NB4 (cell line): ENCODE results near the gene CLOCK.
A peak's percentile ranks its signal among the peaks of the same experiment; 100 is the strongest.
"Not testable (repeated sequence)": the region's sequence is repeated elsewhere in the genome, so short reads cannot be mapped to it uniquely, and the experiment has no call there.

Experiments
- DNase-seq: peaks from one replicate; pipeline ENCODE4 v3.0.0; 2010; ENCODE audit warnings: low read depth
- H3K4me3 ChIP-seq: one replicate; pipeline ENCODE4 v1.5.1; 2011; ENCODE audit warnings: mild to moderate bottlenecking, low read depth, low read length, moderate library complexity
- CTCF ChIP-seq: IDR thresholded peaks from one replicate; pipeline ENCODE4 v1.5.1; 2012; ENCODE audit warnings: low read depth, low read length
- MAX ChIP-seq: IDR thresholded peaks from 2 replicates; pipeline ENCODE4 v1.6.1; 2011; ENCODE audit warnings: low read depth, low read length
- MYC ChIP-seq: IDR thresholded peaks from 2 replicates; pipeline ENCODE4 v1.6.1; 2011; ENCODE audit warnings: low read depth, low read length
- POLR2A ChIP-seq: IDR thresholded peaks from 2 replicates; pipeline ENCODE4 v1.6.1; 2011; ENCODE audit warnings: mild to moderate bottlenecking; ENCODE audit not compliant: insufficient read length; ENCODE audit errors: extremely low read depth

CLOCK gene, protein sequence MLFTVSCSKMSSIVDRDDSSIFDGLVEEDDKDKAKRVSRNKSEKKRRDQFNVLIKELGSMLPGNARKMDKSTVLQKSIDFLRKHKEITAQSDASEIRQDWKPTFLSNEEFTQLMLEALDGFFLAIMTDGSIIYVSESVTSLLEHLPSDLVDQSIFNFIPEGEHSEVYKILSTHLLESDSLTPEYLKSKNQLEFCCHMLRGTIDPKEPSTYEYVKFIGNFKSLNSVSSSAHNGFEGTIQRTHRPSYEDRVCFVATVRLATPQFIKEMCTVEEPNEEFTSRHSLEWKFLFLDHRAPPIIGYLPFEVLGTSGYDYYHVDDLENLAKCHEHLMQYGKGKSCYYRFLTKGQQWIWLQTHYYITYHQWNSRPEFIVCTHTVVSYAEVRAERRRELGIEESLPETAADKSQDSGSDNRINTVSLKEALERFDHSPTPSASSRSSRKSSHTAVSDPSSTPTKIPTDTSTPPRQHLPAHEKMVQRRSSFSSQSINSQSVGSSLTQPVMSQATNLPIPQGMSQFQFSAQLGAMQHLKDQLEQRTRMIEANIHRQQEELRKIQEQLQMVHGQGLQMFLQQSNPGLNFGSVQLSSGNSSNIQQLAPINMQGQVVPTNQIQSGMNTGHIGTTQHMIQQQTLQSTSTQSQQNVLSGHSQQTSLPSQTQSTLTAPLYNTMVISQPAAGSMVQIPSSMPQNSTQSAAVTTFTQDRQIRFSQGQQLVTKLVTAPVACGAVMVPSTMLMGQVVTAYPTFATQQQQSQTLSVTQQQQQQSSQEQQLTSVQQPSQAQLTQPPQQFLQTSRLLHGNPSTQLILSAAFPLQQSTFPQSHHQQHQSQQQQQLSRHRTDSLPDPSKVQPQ

DNA sequence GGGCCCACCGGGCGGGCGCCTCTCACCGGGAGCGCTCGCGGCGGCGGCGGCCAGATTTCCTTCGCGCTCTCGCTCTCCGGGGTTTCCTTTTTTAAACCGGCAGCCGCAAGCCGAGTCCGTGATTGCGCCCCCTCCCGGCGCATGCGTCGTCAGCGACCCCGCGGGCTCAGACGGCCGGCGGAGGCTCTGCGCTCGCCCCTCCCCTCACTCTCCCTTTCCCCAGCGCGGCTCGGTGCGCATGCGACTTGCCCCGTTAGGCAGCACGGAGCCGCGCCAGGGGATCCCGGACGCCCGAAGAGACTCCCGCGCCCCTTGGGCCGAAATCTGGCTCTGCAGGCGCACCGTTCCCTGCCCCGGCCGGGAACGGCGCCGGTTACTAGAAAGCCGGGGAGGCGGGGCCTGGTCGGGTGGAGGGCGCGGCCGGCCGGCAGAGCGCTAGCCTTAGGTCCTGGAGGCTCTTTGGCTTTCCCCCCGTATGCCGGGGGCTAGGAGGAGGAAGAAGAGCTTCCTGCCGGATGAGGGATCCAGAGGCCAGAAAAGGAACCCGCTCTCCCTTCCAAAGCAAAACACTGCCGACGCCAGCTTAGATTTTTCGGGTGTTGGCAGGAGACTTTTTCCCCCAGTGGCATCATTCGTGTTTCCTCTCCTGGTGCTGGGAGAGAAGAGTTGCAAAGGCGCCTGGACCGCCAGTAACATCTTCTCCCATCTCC is at the start of gene CLOCK:
CLOCK (minus strand) TSS at position 154 of the 710 bp plus-strand sequence. CDS start 64,124 bp downstream, outside the sequence.
- peak; percentile 52 for TF ChIP-seq POLR2A
- peak; percentile 8; the same call in 1 of the 2 replicates for TF ChIP-seq MYC
- TF ChIP-seq CTCF, result peak; percentile 29
- TF ChIP-seq MAX, result no peak
- DNase-seq, result peak; percentile 90
- H3K4me3 ChIP-seq, result peak within 1 kb of the TSS; percentile 90

GRCh38 chr4:55592014-55592413 is 45.3 kb upstream of the CLOCK start, which contains the start of gene PDCL2:
PDCL2 (minus strand) TSS chr4:55592245; CDS start chr4:55592109, 136 bp downstream.
- DNase-seq, result no peak
- no peak for TF ChIP-seq CTCF
- TF ChIP-seq MAX, result no peak
- no peak for TF ChIP-seq POLR2A
- TF ChIP-seq MYC, result no peak
- H3K4me3 ChIP-seq, result no peak within 1 kb of the TSS

GRCh38 chr4:55588160-55588559 is 41.5 kb upstream of the CLOCK start:
- TF ChIP-seq CTCF, result no peak
- TF ChIP-seq POLR2A, result no peak
- TF ChIP-seq MAX, result no peak
- TF ChIP-seq MYC, result no peak
- no peak for DNase-seq
- no peak overlapping the region for H3K4me3 ChIP-seq

DNA sequence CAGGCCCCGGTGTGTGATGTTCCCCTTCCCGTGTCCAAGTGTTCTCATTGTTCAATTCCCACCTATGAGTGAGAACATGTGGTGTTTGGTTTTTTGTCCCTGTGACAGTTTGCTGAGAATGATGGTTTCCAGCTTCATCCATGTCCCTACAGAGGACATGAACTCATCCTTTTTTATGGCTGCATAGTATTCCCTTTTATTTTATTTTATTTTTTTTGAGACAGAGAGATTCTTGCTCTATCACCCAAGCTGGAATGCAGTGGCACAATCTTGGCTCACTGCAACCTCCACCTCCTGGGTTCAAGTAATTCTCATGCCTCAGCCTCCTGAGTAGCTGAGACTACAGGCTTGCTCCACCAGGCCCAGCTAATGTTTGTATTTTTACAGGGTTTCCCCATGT is 36.1 kb upstream of the CLOCK start:
- H3K4me3 ChIP-seq, DNase-seq: not testable (repeated sequence)

DNA sequence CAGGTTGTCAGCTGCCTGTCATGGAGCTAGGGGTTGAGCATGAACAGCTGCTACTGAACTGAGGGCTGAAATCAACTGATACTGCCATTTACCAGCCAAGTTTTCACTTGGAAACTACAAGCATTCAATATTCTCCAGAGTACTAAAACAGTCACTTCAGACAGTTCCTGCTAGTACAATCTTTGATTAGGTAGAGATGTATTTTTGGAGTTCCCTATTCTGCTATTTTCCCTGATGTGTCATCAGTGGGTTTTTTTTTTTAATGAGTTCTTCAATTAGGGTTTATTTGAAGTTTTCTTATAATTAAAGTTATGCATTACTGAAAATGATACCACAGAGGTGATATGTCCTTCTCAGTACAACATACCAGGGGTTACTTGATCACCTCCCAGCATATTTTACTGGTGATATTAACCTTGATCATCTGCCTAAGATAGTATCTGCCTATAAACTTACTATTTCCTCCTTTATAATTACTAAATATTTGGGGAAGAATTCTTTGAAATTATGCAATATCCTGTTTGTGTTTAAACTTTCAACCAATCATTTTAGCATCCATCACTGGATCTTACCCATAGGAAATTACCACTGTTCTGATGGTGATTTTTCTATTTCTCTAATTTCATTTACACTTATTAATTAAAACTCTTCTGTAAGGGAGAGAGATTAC is 31.8 kb upstream of the CLOCK start:
- no peak for DNase-seq
- no peak for TF ChIP-seq POLR2A
- TF ChIP-seq MAX, result no peak
- TF ChIP-seq CTCF, result no peak
- no peak for TF ChIP-seq MYC

DNA sequence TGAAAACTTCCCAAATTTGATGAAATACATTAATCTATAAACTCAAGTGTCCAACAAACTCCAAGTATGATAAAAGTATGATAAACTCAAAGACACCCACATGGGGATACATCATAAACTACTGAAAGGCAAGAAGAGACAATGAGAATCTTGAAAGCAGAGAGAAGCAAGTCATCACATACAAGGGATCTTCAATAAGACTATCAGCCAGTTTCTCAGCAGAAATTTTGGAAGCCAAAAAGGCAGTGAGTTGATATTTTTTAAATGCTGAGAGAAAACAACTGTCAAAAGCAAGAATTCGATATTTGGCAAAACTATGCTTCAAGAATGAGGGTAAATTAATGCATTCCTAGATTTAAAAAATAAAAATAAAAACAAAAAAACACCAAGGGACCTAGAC is 28.8 kb upstream of the CLOCK start:
- H3K4me3 ChIP-seq, result no peak overlapping the region
- DNase-seq, result no peak
- TF ChIP-seq CTCF (no peak), POLR2A (no peak), MYC (no peak), MAX (no peak)

More for the DNA sequence above, 31.8 kb upstream of the CLOCK start:
- no peak overlapping the region for H3K4me3 ChIP-seq
